Astrocyte of the spinal cord (primary cell): Measurements from ENCODE around the gene JCAD.
A peak's percentile ranks its signal among the peaks of the same experiment; 100 is the strongest.

ENCODE experiments used
- DNase-seq: peaks from one replicate; pipeline ENCODE4 v3.0.0; 2011; ENCODE audit warnings: low read depth, low spot score
- H3K4me3 ChIP-seq: 2 replicates; pipeline ENCODE4 v1.5.1; 2011; ENCODE audit warnings: low read depth, mild to moderate bottlenecking, low read length, moderate library complexity
- CTCF ChIP-seq: IDR thresholded peaks from 2 replicates; pipeline ENCODE4 v1.5.1; 2012; ENCODE audit warnings: low read depth, mild to moderate bottlenecking, low read length, inconsistent platforms
- in situ Hi-C: cut with HindIII; loops from 2 replicates; pipeline ENCODE4 v1.10.0; 2017; ENCODE audit warnings: low sequenced_read_pairs

The JCAD gene

GRCh38 chr10:30096564-30096963 lies 37.2 kb upstream of the JCAD start:
- in situ Hi-C loops: no loop called here
- no peak for DNase-seq
- TF ChIP-seq CTCF: no peak
- H3K4me3 ChIP-seq: no peak overlapping the region

- H3K4me3 ChIP-seq: no peak overlapping the region
- in situ Hi-C loops: no loop called here
- no peak for TF ChIP-seq CTCF
- peak; percentile 15 for DNase-seq
These were observed 36.4 kb upstream of the JCAD start for GRCh38 chr10:30095631-30096422.

GRCh38 chr10:30094601-30095000 lies 35.2 kb upstream of the JCAD start:
- in situ Hi-C loops: no loop called here
- no peak overlapping the region for H3K4me3 ChIP-seq

GRCh38 chr10:30093303-30093950 lies 34.0 kb upstream of the JCAD start:
- TF ChIP-seq CTCF: no peak
- no peak overlapping the region for H3K4me3 ChIP-seq
- in situ Hi-C loops: no loop called here

More at GRCh38 chr10:30094601-30095000, 35.2 kb upstream of the JCAD start:
- no peak for TF ChIP-seq CTCF
- DNase-seq: no peak

GRCh38 chr10:30092151-30092790 lies 32.9 kb upstream of the JCAD start:
- DNase-seq: peak; percentile 56
- TF ChIP-seq CTCF: no peak
- in situ Hi-C loops: no loop called here
- no peak overlapping the region for H3K4me3 ChIP-seq

More at GRCh38 chr10:30093303-30093950, 34.0 kb upstream of the JCAD start:
- DNase-seq: no peak

- in situ Hi-C loops: no loop called here
- TF ChIP-seq CTCF: no peak
- no peak overlapping the region for H3K4me3 ChIP-seq
These were observed 31.8 kb upstream of the JCAD start for GRCh38 chr10:30091136-30091535.

More at GRCh38 chr10:30091136-30091535, 31.8 kb upstream of the JCAD start:
- DNase-seq: no peak
